Thoracic aorta (tissue), 2 donors: ENCODE data around the gene KLF6. TPM values are rescaled to one million over a fixed set of nuclear protein-coding genes. Genes with fewer than 3 reads are reported as not detected.

Experiments
- ATAC-seq: fragments of 150-250 bp; one replicate; pipeline ENCODE4 v1.8.0; 2017; ENCODE audit warnings: low read depth; ENCODE audit not compliant: insufficient number of reproducible peaks, low FRiP score
- DNase-seq: peaks from one replicate; pipeline ENCODE4 v3.0.0-alpha.2; 2020; ENCODE audit warnings: low spot score
- H3K27ac ChIP-seq, 2 donors: fragments of 200-600 bp; sonication (generic); 1 replicate in 1 of 2; 2 replicates in 1 of 2; pipeline ENCODE4 v1.5.1; 2016; ENCODE audit warnings: mild to moderate bottlenecking in 2 of 2, moderate library complexity in 2 of 2
- H3K27me3 ChIP-seq: fragments of 200-600 bp; sonication (generic); replicated peaks from 2 replicates; pipeline ENCODE4 v1.6.0; 2016; ENCODE audit warnings: mild to moderate bottlenecking; ENCODE audit not compliant: insufficient read depth
- H3K36me3 ChIP-seq: fragments of 200-600 bp; sonication (generic); one replicate; pipeline ENCODE4 v1.5.1; 2016
- H3K4me1 ChIP-seq, 2 donors: fragments of 200-600 bp; sonication (generic); 1 replicate in 1 of 2; 2 replicates in 1 of 2; pipeline versions ENCODE4 v1.5.1 to v1.6.0; 2016; ENCODE audit warnings: low read depth in 2 of 2, mild to moderate bottlenecking in 1 of 2; ENCODE audit not compliant: control insufficient read depth in 1 of 2
- H3K4me3 ChIP-seq: fragments of 200-600 bp; sonication (generic); 2 replicates; pipeline ENCODE4 v1.5.1; 2016; ENCODE audit warnings: mild to moderate bottlenecking
- H3K9me3 ChIP-seq: fragments of 200-600 bp; sonication (generic); 2 replicates; pipeline ENCODE4 v1.5.1; 2016
- total RNA-seq, 2 donors: library from RNA; depleted of rRNA; stranded (reverse); fragments of >200 nt; gene quantifications; one replicate each; pipeline versions ENCODE4 v1.1.0 to v1.2.3, GENCODE V29; 2016
- TF ChIP-seq, protein P1 (sequence below): fragments of 200-600 bp; sonication (generic); IDR thresholded peaks from one replicate; pipeline ENCODE4 v1.5.1; 2019; ENCODE audit warnings: antibody characterized with exemption

The KLF6 gene
- total RNA-seq, 2 donors from 2014 or later: 170 to 201 TPM

GRCh38 chr10:3808689-3809199 is 23.7 kb upstream of the KLF6 start:
- no peak overlapping the region for H3K4me3 ChIP-seq
- H3K27me3 ChIP-seq: no peaks in the 10 kb centered on the region
- TF ChIP-seq, protein P1, sequence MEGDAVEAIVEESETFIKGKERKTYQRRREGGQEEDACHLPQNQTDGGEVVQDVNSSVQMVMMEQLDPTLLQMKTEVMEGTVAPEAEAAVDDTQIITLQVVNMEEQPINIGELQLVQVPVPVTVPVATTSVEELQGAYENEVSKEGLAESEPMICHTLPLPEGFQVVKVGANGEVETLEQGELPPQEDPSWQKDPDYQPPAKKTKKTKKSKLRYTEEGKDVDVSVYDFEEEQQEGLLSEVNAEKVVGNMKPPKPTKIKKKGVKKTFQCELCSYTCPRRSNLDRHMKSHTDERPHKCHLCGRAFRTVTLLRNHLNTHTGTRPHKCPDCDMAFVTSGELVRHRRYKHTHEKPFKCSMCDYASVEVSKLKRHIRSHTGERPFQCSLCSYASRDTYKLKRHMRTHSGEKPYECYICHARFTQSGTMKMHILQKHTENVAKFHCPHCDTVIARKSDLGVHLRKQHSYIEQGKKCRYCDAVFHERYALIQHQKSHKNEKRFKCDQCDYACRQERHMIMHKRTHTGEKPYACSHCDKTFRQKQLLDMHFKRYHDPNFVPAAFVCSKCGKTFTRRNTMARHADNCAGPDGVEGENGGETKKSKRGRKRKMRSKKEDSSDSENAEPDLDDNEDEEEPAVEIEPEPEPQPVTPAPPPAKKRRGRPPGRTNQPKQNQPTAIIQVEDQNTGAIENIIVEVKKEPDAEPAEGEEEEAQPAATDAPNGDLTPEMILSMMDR: no peak
- no peak for DNase-seq
- H3K9me3 ChIP-seq: no peaks in the 10 kb centered on the region
- no peak for ATAC-seq
- H3K36me3 ChIP-seq: no peaks in the 10 kb centered on the region
- peak overlapping the region; percentile 89 for H3K27ac ChIP-seq
- peaks cover 56 to 86% of the 10 kb centered on the region in 2 donors for H3K4me1 ChIP-seq

GRCh38 chr10:3807928-3808496 is 23.0 kb upstream of the KLF6 start:
- Histone ChIP-seq H3K4me3 (no peak overlapping the region), H3K4me1 (peaks cover 56 to 86% of the 10 kb centered on the region in 2 donors), H3K27me3 (no peaks in the 10 kb centered on the region), H3K36me3 (no peaks in the 10 kb centered on the region), H3K9me3 (no peaks in the 10 kb centered on the region), H3K27ac (peak overlapping the region; percentile 89)
- ATAC-seq (no peak), DNase-seq (no peak)
- TF ChIP-seq, protein P1: no peak

GRCh38 chr10:3807211-3807927 is 22.4 kb upstream of the KLF6 start:
- Histone ChIP-seq H3K27ac (peak overlapping the region; percentile 89), H3K27me3 (no peaks in the 10 kb centered on the region), H3K36me3 (no peaks in the 10 kb centered on the region), H3K4me3 (no peak overlapping the region), H3K9me3 (no peaks in the 10 kb centered on the region), H3K4me1 (peaks cover 56 to 82% of the 10 kb centered on the region in 2 donors)
- TF ChIP-seq, protein P1: no peak
- DNase-seq (no peak), ATAC-seq (no peak)

DNA sequence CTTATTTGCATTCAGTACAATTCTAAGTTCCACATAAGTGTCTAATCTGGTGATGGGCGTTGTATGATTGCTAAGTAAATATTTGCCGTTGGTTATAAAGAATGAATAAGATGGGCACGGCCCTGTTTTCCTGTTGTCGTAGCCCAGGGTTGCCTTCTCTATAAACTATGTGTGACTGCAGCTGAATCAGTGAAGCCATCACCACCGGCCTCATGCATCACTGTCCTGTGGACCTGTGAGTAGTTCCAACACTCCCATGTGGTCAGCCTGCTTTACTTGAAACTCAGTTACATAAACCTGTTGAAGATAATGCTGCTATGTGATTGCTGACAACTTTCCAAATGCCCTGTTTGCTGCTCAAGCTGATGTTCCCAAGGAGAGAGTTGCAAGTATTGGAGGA is 21.6 kb upstream of the KLF6 start:
- TF ChIP-seq, protein P1: no peak
- Histone ChIP-seq H3K27me3 (no peaks in the 10 kb centered on the region), H3K4me3 (no peak overlapping the region), H3K36me3 (no peaks in the 10 kb centered on the region), H3K9me3 (no peaks in the 10 kb centered on the region), H3K27ac (peak overlapping the region; percentile 89), H3K4me1 (peaks cover 49 to 74% of the 10 kb centered on the region in 2 donors)
- ATAC-seq (no peak), DNase-seq (no peak)

GRCh38 chr10:3805791-3806461 is 20.9 kb upstream of the KLF6 start:
- TF ChIP-seq, protein P1: no peak
- peaks cover 44 to 68% of the 10 kb centered on the region in 2 donors for H3K4me1 ChIP-seq
- DNase-seq (peak; percentile 60), ATAC-seq (peak; percentile 30)
- H3K36me3 ChIP-seq: no peaks in the 10 kb centered on the region
- peak overlapping the region; percentile 82 to 89 for H3K27ac ChIP-seq
- H3K27me3 ChIP-seq: no peaks in the 10 kb centered on the region
- H3K4me3 ChIP-seq: peak overlapping the region; percentile 49
- H3K9me3 ChIP-seq: no peaks in the 10 kb centered on the region
